HEK293 (cell line): ENCODE results near the gene STRA6.

ENCODE experiments used
- BCL11B ChIP-seq: fragments of 450-650 bp; formaldehyde crosslinking; IDR thresholded peaks from 2 replicates; pipeline ENCODE4 v1.5.1; 2016; ENCODE audit warnings: low read depth, missing biosample characterization, missing genetic modification characterization
- EGR2 ChIP-seq: fragments of 450-650 bp; formaldehyde crosslinking; IDR thresholded peaks from 2 replicates; pipeline ENCODE4 v1.5.1; 2016; ENCODE audit warnings: low read depth, missing biosample characterization, missing genetic modification characterization
- GLIS1 ChIP-seq: fragments of 450-650 bp; formaldehyde crosslinking; IDR thresholded peaks from 2 replicates; pipeline ENCODE4 v1.5.1; 2016; ENCODE audit warnings: missing biosample characterization, missing genetic modification characterization
- HOXC10 ChIP-seq: sonication (generic); formaldehyde crosslinking; IDR thresholded peaks from 2 replicates; pipeline ENCODE4 v1.8.1; 2023; ENCODE audit warnings: mild to moderate bottlenecking, missing genetic modification reagents
- IKZF3 ChIP-seq: fragments of 450-650 bp; IDR thresholded peaks from 2 replicates; pipeline ENCODE4 v1.5.0; 2018; ENCODE audit warnings: missing biosample characterization, mild to moderate bottlenecking, missing genetic modification characterization, moderate library complexity
- KLF16 ChIP-seq: fragments of 450-650 bp; formaldehyde crosslinking; IDR thresholded peaks from 2 replicates; pipeline ENCODE4 v1.5.1; 2017; ENCODE audit warnings: missing biosample characterization, missing genetic modification characterization
- SETDB1 ChIP-seq: IDR thresholded peaks from one replicate; pipeline ENCODE4 v1.6.1; 2017; ENCODE audit warnings: mild to moderate bottlenecking, low read length, moderate library complexity, mixed read lengths; ENCODE audit not compliant: insufficient read length
- TCF7L2 ChIP-seq: IDR thresholded peaks from 2 replicates; pipeline ENCODE4 v1.6.1; 2011; ENCODE audit warnings: low read depth, mild to moderate bottlenecking, inconsistent platforms, low read length, moderate library complexity, borderline replicate concordance
- ZBTB17 ChIP-seq: fragments of 450-650 bp; formaldehyde crosslinking; IDR thresholded peaks from 2 replicates; pipeline ENCODE4 v1.5.1; 2016; ENCODE audit warnings: missing biosample characterization, missing genetic modification characterization
- ZBTB20 ChIP-seq: fragments of 450-650 bp; formaldehyde crosslinking; IDR thresholded peaks from 2 replicates; pipeline ENCODE4 v1.5.1; 2016; ENCODE audit warnings: missing biosample characterization, missing genetic modification characterization
- ZBTB48 ChIP-seq: fragments of 450-650 bp; formaldehyde crosslinking; IDR thresholded peaks from 2 replicates; pipeline ENCODE4 v1.5.1; 2016; ENCODE audit warnings: missing biosample characterization, missing genetic modification characterization
- ZEB2 ChIP-seq: fragments of 450-650 bp; formaldehyde crosslinking; IDR thresholded peaks from 2 replicates; pipeline ENCODE4 v1.5.1; 2016; ENCODE audit warnings: missing biosample characterization, missing genetic modification characterization
- ZFHX2 ChIP-seq: fragments of 450-650 bp; formaldehyde crosslinking; conservative IDR thresholded peaks from 2 replicates; pipeline ENCODE4 v1.5.1; 2016; ENCODE audit warnings: missing biosample characterization, missing genetic modification characterization
- ZFP37 ChIP-seq: fragments of 450-650 bp; formaldehyde crosslinking; IDR thresholded peaks from 2 replicates; pipeline ENCODE4 v1.5.1; 2016; ENCODE audit warnings: missing biosample characterization, missing genetic modification characterization
- ZFP41 ChIP-seq: fragments of 450-650 bp; formaldehyde crosslinking; IDR thresholded peaks from 2 replicates; pipeline ENCODE4 v1.5.1; 2016; ENCODE audit warnings: missing biosample characterization, missing genetic modification characterization, borderline replicate concordance
- ZIC2 ChIP-seq: fragments of 450-650 bp; formaldehyde crosslinking; IDR thresholded peaks from 2 replicates; pipeline ENCODE4 v1.5.1; 2016; ENCODE audit warnings: missing biosample characterization, missing genetic modification characterization
- ZNF10 ChIP-seq: fragments of 450-650 bp; formaldehyde crosslinking; IDR thresholded peaks from 2 replicates; pipeline ENCODE4 v1.5.1; 2017; ENCODE audit warnings: missing biosample characterization, missing genetic modification characterization
- ZNF157 ChIP-seq: fragments of 450-650 bp; formaldehyde crosslinking; IDR thresholded peaks from 2 replicates; pipeline ENCODE4 v1.5.1; 2016; ENCODE audit warnings: missing biosample characterization, missing genetic modification characterization
- ZNF311 ChIP-seq: fragments of 450-650 bp; formaldehyde crosslinking; IDR thresholded peaks from 2 replicates; pipeline ENCODE4 v1.5.1; 2017; ENCODE audit warnings: missing biosample characterization, missing genetic modification characterization, borderline replicate concordance
- ZNF404 ChIP-seq: fragments of 450-650 bp; formaldehyde crosslinking; IDR thresholded peaks from 2 replicates; pipeline ENCODE4 v1.5.1; 2017; ENCODE audit warnings: missing biosample characterization, missing genetic modification characterization
- ZNF561 ChIP-seq: fragments of 450-650 bp; IDR thresholded peaks from 2 replicates; pipeline ENCODE4 v1.5.1; 2018; ENCODE audit warnings: missing biosample characterization, missing genetic modification characterization, borderline replicate concordance
- ZNF600 ChIP-seq: fragments of 450-650 bp; formaldehyde crosslinking; IDR thresholded peaks from 2 replicates; pipeline ENCODE4 v1.5.1; 2016; ENCODE audit warnings: missing biosample characterization, missing genetic modification characterization
- ZNF660 ChIP-seq: fragments of 450-650 bp; IDR thresholded peaks from 2 replicates; pipeline ENCODE4 v1.5.1; 2018; ENCODE audit warnings: missing biosample characterization, mild to moderate bottlenecking, missing genetic modification characterization
- TF ChIP-seq, protein P1 (sequence below): fragments of 450-650 bp; formaldehyde crosslinking; IDR thresholded peaks from 2 replicates; pipeline ENCODE4 v1.5.1; 2016; ENCODE audit warnings: missing biosample characterization, missing genetic modification characterization
- TF ChIP-seq, protein P2 (sequence below): fragments of 450-650 bp; formaldehyde crosslinking; IDR thresholded peaks from 2 replicates; pipeline ENCODE4 v1.5.1; 2017; ENCODE audit warnings: missing biosample characterization, missing genetic modification characterization
- TF ChIP-seq, protein P3 (sequence below): fragments of 450-650 bp; formaldehyde crosslinking; IDR thresholded peaks from 2 replicates; pipeline ENCODE4 v1.5.1; 2016; ENCODE audit warnings: missing biosample characterization, missing genetic modification characterization, borderline replicate concordance
- TF ChIP-seq, protein P4 (sequence below): fragments of 450-650 bp; formaldehyde crosslinking; optimal IDR thresholded peaks from 2 replicates; pipeline ENCODE3; 2016; ENCODE audit warnings: missing biosample characterization, mild to moderate bottlenecking, missing genetic modification characterization
- TF ChIP-seq, protein P5 (sequence below): fragments of 450-650 bp; formaldehyde crosslinking; IDR thresholded peaks from 2 replicates; pipeline ENCODE4 v1.5.1; 2016; ENCODE audit warnings: missing biosample characterization, missing genetic modification characterization
- TF ChIP-seq, protein P6 (sequence below): IDR thresholded peaks from 2 replicates; pipeline ENCODE4 v1.6.1; 2011; ENCODE audit warnings: mild to moderate bottlenecking, low read depth, low read length, borderline replicate concordance

Gene STRA6

DNA sequence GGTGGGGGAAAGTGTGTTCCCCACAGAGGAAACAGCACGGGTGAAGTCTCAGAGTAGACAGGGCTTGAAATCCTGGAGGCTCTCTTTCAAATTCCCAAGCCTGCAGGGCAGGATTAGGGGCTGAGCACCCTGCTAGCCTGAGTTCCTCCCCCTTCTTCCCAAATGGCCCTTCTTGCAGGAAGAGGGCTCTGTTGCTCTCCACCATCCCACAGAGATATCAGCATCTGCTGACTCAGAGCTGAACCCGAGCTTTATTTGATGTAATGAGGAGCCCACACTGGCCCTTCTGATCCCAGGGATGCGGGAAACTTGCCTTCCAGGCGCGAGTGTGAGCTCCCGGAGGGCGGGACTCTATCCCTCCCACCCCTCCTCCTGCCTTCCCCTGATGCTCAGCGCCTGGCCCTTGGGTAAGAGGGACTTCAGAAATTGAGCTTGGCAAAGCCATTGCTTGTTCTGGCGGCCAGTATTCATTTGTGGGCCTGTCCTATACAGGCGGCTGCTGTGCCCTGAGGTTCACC is 1.4 kb upstream of the STRA6 start (continued):
- peak; percentile 66; the same call in 1 of the 2 replicates for TF ChIP-seq ZNF660 (tag by site-specific recombination)
- no peak for TF ChIP-seq ZFP41 (tag by site-specific recombination)
- no peak for TF ChIP-seq TCF7L2
- TF ChIP-seq, protein P1, sequence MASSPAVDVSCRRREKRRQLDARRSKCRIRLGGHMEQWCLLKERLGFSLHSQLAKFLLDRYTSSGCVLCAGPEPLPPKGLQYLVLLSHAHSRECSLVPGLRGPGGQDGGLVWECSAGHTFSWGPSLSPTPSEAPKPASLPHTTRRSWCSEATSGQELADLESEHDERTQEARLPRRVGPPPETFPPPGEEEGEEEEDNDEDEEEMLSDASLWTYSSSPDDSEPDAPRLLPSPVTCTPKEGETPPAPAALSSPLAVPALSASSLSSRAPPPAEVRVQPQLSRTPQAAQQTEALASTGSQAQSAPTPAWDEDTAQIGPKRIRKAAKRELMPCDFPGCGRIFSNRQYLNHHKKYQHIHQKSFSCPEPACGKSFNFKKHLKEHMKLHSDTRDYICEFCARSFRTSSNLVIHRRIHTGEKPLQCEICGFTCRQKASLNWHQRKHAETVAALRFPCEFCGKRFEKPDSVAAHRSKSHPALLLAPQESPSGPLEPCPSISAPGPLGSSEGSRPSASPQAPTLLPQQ (tag by site-specific recombination) = peak; percentile 27; the same call in 1 of the 2 replicates
- TF ChIP-seq, protein P2, sequence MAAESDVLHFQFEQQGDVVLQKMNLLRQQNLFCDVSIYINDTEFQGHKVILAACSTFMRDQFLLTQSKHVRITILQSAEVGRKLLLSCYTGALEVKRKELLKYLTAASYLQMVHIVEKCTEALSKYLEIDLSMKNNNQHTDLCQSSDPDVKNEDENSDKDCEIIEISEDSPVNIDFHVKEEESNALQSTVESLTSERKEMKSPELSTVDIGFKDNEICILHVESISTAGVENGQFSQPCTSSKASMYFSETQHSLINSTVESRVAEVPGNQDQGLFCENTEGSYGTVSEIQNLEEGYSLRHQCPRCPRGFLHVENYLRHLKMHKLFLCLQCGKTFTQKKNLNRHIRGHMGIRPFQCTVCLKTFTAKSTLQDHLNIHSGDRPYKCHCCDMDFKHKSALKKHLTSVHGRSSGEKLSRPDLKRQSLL (tag by site-specific recombination) = no peak
- no peak for TF ChIP-seq ZNF404 (tag by site-specific recombination)
- TF ChIP-seq ZIC2 (tag by site-specific recombination) = peak; percentile 97
- 0 out of 2 replicates have a peak, but pooled peaks have one; percentile 65 for TF ChIP-seq ZBTB48 (tag by site-specific recombination)
- no peak for TF ChIP-seq ZFP37 (tag by site-specific recombination)
- TF ChIP-seq, protein P3, sequence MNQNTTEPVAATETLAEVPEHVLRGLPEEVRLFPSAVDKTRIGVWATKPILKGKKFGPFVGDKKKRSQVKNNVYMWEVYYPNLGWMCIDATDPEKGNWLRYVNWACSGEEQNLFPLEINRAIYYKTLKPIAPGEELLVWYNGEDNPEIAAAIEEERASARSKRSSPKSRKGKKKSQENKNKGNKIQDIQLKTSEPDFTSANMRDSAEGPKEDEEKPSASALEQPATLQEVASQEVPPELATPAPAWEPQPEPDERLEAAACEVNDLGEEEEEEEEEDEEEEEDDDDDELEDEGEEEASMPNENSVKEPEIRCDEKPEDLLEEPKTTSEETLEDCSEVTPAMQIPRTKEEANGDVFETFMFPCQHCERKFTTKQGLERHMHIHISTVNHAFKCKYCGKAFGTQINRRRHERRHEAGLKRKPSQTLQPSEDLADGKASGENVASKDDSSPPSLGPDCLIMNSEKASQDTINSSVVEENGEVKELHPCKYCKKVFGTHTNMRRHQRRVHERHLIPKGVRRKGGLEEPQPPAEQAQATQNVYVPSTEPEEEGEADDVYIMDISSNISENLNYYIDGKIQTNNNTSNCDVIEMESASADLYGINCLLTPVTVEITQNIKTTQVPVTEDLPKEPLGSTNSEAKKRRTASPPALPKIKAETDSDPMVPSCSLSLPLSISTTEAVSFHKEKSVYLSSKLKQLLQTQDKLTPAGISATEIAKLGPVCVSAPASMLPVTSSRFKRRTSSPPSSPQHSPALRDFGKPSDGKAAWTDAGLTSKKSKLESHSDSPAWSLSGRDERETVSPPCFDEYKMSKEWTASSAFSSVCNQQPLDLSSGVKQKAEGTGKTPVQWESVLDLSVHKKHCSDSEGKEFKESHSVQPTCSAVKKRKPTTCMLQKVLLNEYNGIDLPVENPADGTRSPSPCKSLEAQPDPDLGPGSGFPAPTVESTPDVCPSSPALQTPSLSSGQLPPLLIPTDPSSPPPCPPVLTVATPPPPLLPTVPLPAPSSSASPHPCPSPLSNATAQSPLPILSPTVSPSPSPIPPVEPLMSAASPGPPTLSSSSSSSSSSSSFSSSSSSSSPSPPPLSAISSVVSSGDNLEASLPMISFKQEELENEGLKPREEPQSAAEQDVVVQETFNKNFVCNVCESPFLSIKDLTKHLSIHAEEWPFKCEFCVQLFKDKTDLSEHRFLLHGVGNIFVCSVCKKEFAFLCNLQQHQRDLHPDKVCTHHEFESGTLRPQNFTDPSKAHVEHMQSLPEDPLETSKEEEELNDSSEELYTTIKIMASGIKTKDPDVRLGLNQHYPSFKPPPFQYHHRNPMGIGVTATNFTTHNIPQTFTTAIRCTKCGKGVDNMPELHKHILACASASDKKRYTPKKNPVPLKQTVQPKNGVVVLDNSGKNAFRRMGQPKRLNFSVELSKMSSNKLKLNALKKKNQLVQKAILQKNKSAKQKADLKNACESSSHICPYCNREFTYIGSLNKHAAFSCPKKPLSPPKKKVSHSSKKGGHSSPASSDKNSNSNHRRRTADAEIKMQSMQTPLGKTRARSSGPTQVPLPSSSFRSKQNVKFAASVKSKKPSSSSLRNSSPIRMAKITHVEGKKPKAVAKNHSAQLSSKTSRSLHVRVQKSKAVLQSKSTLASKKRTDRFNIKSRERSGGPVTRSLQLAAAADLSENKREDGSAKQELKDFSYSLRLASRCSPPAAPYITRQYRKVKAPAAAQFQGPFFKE (tag by site-specific recombination) = no peak
- TF ChIP-seq BCL11B (tag by site-specific recombination) = no peak
- no peak for TF ChIP-seq ZNF311 (tag by site-specific recombination)
- TF ChIP-seq KLF16 (tag by site-specific recombination) = no peak
- TF ChIP-seq ZNF157 = no peak
- TF ChIP-seq, protein P4, sequence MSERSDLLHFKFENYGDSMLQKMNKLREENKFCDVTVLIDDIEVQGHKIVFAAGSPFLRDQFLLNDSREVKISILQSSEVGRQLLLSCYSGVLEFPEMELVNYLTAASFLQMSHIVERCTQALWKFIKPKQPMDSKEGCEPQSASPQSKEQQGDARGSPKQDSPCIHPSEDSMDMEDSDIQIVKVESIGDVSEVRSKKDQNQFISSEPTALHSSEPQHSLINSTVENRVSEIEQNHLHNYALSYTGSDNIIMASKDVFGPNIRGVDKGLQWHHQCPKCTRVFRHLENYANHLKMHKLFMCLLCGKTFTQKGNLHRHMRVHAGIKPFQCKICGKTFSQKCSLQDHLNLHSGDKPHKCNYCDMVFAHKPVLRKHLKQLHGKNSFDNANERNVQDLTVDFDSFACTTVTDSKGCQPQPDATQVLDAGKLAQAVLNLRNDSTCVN = no peak
- TF ChIP-seq ZNF561 (tag by site-specific recombination) = no peak
- TF ChIP-seq, protein P5, sequence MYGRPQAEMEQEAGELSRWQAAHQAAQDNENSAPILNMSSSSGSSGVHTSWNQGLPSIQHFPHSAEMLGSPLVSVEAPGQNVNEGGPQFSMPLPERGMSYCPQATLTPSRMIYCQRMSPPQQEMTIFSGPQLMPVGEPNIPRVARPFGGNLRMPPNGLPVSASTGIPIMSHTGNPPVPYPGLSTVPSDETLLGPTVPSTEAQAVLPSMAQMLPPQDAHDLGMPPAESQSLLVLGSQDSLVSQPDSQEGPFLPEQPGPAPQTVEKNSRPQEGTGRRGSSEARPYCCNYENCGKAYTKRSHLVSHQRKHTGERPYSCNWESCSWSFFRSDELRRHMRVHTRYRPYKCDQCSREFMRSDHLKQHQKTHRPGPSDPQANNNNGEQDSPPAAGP (tag by site-specific recombination) = peak; percentile 79
- TF ChIP-seq SETDB1 = no peak
- TF ChIP-seq GLIS1 (tag by site-specific recombination) = peak; percentile 77
- peak; percentile 93 for TF ChIP-seq ZNF10 (tag by site-specific recombination)
- peak; percentile 93 for TF ChIP-seq ZNF600 (tag by site-specific recombination)
- peak; percentile 82 for TF ChIP-seq ZFHX2 (tag by site-specific recombination)
- no peak for TF ChIP-seq HOXC10 (CRISPR knock-in tag)
- peak; percentile 88 for TF ChIP-seq EGR2 (tag by site-specific recombination)
- TF ChIP-seq, protein P6, sequence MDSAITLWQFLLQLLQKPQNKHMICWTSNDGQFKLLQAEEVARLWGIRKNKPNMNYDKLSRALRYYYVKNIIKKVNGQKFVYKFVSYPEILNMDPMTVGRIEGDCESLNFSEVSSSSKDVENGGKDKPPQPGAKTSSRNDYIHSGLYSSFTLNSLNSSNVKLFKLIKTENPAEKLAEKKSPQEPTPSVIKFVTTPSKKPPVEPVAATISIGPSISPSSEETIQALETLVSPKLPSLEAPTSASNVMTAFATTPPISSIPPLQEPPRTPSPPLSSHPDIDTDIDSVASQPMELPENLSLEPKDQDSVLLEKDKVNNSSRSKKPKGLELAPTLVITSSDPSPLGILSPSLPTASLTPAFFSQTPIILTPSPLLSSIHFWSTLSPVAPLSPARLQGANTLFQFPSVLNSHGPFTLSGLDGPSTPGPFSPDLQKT = no peak
- peak; percentile 35; the same call in 1 of the 2 replicates for TF ChIP-seq ZEB2 (tag by site-specific recombination)
- peak; percentile 41 for TF ChIP-seq ZBTB20 (tag by site-specific recombination)
- 0 out of 2 replicates have a peak, but pooled peaks have one; percentile 33 for TF ChIP-seq IKZF3 (tag by site-specific recombination)
- TF ChIP-seq ZBTB17 = peak; percentile 16; the same call in 1 of the 2 replicates
